Measurements from ENCODE around the gene ADGRF1. TPM values are rescaled to one million over a fixed set of nuclear protein-coding genes. Genes with fewer than 3 reads are reported as not detected.

Gene ADGRF1
- total RNA-seq, 2 experiments from 2014 or later, result not detected

DNA sequence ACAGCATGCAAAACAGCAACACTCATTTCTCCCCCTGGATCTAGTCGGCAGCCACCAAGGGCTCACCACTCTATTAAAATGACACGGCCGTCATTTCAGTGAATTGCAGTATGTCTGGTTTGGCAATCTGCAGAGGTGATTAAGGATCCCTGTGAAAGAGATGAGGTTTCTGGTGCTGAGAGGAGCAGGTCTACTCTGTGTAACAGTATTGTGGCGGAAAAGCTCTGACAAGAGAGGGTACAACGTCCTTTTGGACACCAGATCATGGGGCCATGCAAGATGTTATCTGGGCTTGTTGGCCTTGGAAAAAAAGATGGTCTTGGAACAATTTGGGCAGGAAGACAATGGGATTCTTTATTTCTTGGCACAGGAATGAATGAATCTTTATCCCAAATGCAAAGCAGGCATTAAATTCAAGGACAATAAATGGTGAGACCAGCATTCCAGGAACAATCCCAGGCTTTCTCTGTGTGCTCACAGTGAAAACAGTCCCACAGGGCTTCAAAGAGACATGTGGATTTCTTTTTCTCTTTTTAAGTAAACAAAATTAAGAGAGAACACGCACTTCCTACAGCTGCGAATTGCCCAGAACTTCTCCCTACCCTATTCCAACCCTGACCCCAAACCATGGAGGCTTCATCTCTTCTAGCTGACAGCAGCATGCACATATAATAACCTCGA is 33.7 kb upstream of the ADGRF1 start:
- Mint-ChIP-seq H3K27me3 (peaks cover 8% of the 10 kb centered on the region), H3K4me3 (no peak overlapping the region), H3K36me3 (ENCODE audit: low read depth) (no peaks in the 10 kb centered on the region), H3K27ac (no peak overlapping the region), H3K9me3 (no peaks in the 10 kb centered on the region), H3K4me1 (ENCODE audit: low read depth) (no peaks in the 10 kb centered on the region)
- intact Hi-C loops (cut with micrococcal nuclease), result no loop called here
- CTCF ChIA-PET, result interaction anchor here (1.0 kb wide), 1 partner anchor 10 kb away, joined by 3 read pairs; no protein-coding TSS in a partner anchor
- DNase-seq (no peak), ATAC-seq (no peak)
- POLR2A ChIA-PET, result no interaction called here
- TF ChIP-seq, protein P1, sequence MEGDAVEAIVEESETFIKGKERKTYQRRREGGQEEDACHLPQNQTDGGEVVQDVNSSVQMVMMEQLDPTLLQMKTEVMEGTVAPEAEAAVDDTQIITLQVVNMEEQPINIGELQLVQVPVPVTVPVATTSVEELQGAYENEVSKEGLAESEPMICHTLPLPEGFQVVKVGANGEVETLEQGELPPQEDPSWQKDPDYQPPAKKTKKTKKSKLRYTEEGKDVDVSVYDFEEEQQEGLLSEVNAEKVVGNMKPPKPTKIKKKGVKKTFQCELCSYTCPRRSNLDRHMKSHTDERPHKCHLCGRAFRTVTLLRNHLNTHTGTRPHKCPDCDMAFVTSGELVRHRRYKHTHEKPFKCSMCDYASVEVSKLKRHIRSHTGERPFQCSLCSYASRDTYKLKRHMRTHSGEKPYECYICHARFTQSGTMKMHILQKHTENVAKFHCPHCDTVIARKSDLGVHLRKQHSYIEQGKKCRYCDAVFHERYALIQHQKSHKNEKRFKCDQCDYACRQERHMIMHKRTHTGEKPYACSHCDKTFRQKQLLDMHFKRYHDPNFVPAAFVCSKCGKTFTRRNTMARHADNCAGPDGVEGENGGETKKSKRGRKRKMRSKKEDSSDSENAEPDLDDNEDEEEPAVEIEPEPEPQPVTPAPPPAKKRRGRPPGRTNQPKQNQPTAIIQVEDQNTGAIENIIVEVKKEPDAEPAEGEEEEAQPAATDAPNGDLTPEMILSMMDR (IDR thresholded peaks at IDR 0.05), result no peak

DNA sequence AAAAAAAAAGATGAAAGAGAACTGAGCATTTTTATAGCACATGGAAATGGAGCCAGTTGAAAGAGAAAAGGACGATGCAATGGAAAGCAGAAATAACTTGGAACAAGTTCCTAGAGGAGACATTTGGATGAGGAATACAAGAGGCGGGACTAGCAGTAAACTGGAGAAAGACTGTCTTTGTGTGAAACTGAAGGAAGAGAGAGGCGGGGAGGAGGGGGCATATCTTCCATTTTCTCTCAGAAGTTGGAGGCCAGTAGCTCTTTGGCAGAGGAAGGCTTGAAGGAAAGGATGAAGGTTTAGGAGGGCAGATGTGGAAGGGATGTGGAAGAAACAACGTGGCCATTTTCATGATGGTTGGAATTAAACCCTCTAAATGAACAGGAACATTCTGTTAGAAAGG is 33.0 kb upstream of the ADGRF1 start:
- no peaks in the 10 kb centered on the region for H3K36me3 Mint-ChIP-seq (ENCODE audit: low read depth)
- intact Hi-C loops (cut with micrococcal nuclease), result no loop called here
- no peak for DNase-seq
- CTCF ChIA-PET, result no interaction called here
- no peak overlapping the region for H3K4me3 Mint-ChIP-seq
- no peak for ATAC-seq
- no peaks in the 10 kb centered on the region for H3K9me3 Mint-ChIP-seq
- peaks cover 9% of the 10 kb centered on the region for H3K27me3 Mint-ChIP-seq
- no peaks in the 10 kb centered on the region for H3K4me1 Mint-ChIP-seq (ENCODE audit: low read depth)
- H3K27ac Mint-ChIP-seq, result no peak overlapping the region
- POLR2A ChIA-PET, result no interaction called here
- TF ChIP-seq, protein P1 (IDR thresholded peaks at IDR 0.05), result no peak

DNA sequence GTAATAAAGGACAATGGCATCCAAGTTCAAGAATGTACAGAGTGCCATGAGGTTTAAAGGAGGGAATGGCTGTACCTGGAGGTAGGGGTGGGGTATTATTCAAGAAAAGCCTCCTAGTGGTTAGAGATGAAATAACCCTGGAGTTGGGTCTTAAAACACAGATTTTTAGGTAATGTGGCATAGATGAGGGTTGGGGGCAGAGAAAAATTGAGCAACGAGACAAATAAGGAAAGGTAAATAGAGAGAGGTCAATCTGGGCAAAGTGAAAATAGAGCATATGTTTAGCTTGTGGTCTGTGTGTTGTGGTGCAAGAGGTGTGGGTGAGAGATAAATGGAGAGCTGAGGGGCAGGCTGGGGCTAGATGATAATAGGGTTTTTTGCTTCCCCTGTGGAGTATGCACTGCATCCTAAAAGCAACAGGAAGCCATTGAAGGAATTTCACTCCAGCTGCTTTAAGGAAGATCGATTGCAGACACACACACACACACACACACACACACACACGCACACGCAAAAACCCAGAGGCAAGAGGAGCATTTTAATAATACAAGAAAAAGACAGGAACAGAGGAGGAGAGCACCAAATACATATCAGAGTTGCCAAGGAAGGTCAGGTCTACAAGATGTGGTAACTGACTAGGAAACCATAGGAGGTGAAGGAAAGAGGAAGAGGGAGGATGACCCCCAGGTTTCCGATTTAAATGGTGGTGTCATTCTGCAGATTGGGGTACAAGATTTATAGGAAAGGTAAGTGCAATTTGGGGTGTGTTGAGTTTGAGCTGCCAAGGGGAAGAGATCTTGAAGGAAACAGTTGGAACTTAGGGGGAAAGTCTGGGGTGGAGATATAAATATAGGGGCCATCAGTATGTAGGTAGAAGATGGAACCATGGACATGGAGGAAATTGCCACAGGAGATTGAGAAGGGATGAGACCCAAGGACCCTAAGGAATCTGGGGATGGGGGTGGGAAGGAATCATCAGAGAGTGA is 31.3 kb upstream of the ADGRF1 start:
- Mint-ChIP-seq H3K4me3 (no peak overlapping the region), H3K9me3 (peaks cover 1% of the 10 kb centered on the region), H3K27ac (no peak overlapping the region), H3K27me3 (peaks cover 9% of the 10 kb centered on the region), H3K4me1 (ENCODE audit: low read depth) (no peaks in the 10 kb centered on the region), H3K36me3 (ENCODE audit: low read depth) (no peaks in the 10 kb centered on the region)
- TF ChIP-seq, protein P1 (IDR thresholded peaks at IDR 0.05), result no peak
- CTCF ChIA-PET, result no interaction called here
- no peak for ATAC-seq
- POLR2A ChIA-PET, result no interaction called here
- no peak for DNase-seq
- intact Hi-C loops (cut with micrococcal nuclease), result no loop called here

DNA sequence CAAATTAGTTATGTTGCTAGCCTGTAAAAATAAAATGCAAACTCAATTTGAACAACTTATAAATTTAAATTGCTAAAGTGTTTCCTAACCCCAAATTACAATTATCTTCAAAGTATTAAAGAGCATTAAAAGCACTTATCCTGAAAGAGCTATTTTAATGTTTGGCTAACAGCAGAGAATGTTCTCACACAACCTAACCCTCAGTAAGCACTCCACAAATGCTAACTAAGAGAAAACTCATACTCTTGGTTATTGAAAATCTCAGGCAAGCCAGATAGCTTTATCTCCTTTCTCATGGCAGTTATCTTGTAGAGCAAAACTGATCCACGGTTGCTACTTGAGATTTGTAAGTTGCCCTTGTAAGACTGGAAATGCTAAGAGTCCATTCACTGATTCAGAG is 30.5 kb upstream of the ADGRF1 start:
- CTCF ChIA-PET, result no interaction called here
- peaks cover 1% of the 10 kb centered on the region for H3K9me3 Mint-ChIP-seq
- ATAC-seq, result no peak

More for the DNA sequence above, 30.5 kb upstream of the ADGRF1 start:
- TF ChIP-seq, protein P1 (IDR thresholded peaks at IDR 0.05), result no peak
- Mint-ChIP-seq H3K4me1 (ENCODE audit: low read depth) (no peaks in the 10 kb centered on the region), H3K36me3 (ENCODE audit: low read depth) (no peaks in the 10 kb centered on the region), H3K27me3 (peaks cover 9% of the 10 kb centered on the region), H3K27ac (no peak overlapping the region), H3K4me3 (no peak overlapping the region)
- intact Hi-C loops (cut with micrococcal nuclease), result no loop called here
- POLR2A ChIA-PET, result no interaction called here
- DNase-seq, result no peak
